Sigmoid colon (tissue), 4 donors: Measurements from ENCODE around the gene GALNT7.

Experiments
- EP300 ChIP-seq, 4 donors: sonication (generic); formaldehyde crosslinking; IDR thresholded peaks; one replicate each; pipeline ENCODE4 v1.6.1; 2017; ENCODE audit warnings: antibody characterized with exemption in 4 of 4
- TF ChIP-seq, protein P1 (sequence below), 4 experiments: fragments of 450-650 bp in 3 of 4; fragments of 200-600 bp in 1 of 4; IDR thresholded peaks; one replicate each; pipeline ENCODE4 v1.5.1; 2016 to 2019; ENCODE audit warnings: antibody characterized with exemption in 4 of 4, mild to moderate bottlenecking in 3 of 4, moderate library complexity in 2 of 4

DNA sequence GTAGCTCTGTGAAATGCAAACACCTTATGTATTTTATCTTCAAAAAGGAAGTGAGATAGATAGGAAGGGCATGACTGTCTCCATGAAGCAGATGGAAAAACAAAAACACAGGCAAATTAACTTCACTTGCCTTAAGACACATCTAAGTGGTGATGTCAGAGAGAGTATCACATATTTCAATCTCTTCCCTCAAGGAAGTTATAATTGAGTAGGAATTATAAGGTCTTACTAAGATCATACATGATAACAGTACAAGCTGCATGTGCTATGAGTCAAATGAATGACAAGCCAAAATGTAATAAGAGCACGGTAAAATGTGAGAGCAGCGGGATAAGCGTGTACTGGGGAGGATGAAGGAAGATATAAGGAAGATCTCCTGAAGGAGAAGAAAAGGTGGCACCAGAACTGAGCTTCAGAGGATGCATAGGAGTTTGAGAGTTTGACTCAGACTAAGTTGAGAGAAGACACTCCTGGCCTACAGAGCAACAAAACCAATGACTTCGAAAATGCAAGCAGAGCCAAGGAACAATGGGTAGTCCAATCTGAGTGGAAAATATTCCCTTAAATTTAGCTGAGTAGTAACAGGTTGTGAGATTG lies 43.3 kb upstream of the GALNT7 start:
- TF ChIP-seq, protein P1, sequence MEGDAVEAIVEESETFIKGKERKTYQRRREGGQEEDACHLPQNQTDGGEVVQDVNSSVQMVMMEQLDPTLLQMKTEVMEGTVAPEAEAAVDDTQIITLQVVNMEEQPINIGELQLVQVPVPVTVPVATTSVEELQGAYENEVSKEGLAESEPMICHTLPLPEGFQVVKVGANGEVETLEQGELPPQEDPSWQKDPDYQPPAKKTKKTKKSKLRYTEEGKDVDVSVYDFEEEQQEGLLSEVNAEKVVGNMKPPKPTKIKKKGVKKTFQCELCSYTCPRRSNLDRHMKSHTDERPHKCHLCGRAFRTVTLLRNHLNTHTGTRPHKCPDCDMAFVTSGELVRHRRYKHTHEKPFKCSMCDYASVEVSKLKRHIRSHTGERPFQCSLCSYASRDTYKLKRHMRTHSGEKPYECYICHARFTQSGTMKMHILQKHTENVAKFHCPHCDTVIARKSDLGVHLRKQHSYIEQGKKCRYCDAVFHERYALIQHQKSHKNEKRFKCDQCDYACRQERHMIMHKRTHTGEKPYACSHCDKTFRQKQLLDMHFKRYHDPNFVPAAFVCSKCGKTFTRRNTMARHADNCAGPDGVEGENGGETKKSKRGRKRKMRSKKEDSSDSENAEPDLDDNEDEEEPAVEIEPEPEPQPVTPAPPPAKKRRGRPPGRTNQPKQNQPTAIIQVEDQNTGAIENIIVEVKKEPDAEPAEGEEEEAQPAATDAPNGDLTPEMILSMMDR (IDR thresholded peaks at IDR 0.05): no peak
- no peak for TF ChIP-seq EP300 (IDR thresholded peaks at IDR 0.05)
